Mesenchymal stem cell (in vitro differentiated cells and primary cell): ENCODE data around the gene TAF11.
A peak's percentile ranks its signal among the peaks of the same experiment; 100 is the strongest.

Experiments
- DNase-seq: peaks from one replicate; pipeline ENCODE4 v3.0.0-alpha.2; 2013
- H2AFZ ChIP-seq: one replicate; pipeline ENCODE4 v1.6.1; 2013; ENCODE audit warnings: low read depth, mild to moderate bottlenecking, control low read depth, inconsistent platforms, low read length, moderate library complexity
- H2AK5ac ChIP-seq: 2 replicates; pipeline ENCODE4 v1.6.1; 2013; ENCODE audit warnings: low read length, moderate library complexity, mild to moderate bottlenecking, inconsistent platforms; ENCODE audit not compliant: severe bottlenecking
- H2BK120ac ChIP-seq: one replicate; pipeline ENCODE4 v1.6.1; 2013; ENCODE audit warnings: low read depth, mild to moderate bottlenecking, inconsistent platforms, low read length, moderate library complexity
- H2BK12ac ChIP-seq, 2 experiments: one replicate each; pipeline ENCODE4 v1.6.1; 2013; ENCODE audit warnings: inconsistent platforms in 2 of 2, low read length in 2 of 2, mild to moderate bottlenecking in 2 of 2, moderate library complexity in 2 of 2, control low read depth in 1 of 2
- H2BK15ac ChIP-seq: one replicate; pipeline ENCODE4 v1.6.1; 2013; ENCODE audit warnings: mild to moderate bottlenecking, low read depth, inconsistent platforms; ENCODE audit not compliant: poor library complexity, severe bottlenecking
- H2BK5ac ChIP-seq: 2 replicates; pipeline ENCODE4 v1.6.1; 2013; ENCODE audit warnings: low read depth, mild to moderate bottlenecking, low read length, control low read depth, inconsistent platforms; ENCODE audit not compliant: poor library complexity, severe bottlenecking
- H3K14ac ChIP-seq, 2 experiments: one replicate each; pipeline ENCODE4 v1.6.1; 2013; ENCODE audit warnings: inconsistent platforms in 2 of 2, low read length in 2 of 2, control low read depth in 1 of 2, mild to moderate bottlenecking in 1 of 2, moderate library complexity in 1 of 2
- H3K18ac ChIP-seq, 2 experiments: one replicate each; pipeline ENCODE4 v1.6.1; 2013; ENCODE audit warnings: inconsistent platforms in 2 of 2, low read length in 2 of 2, control low read depth in 1 of 2, low read depth in 1 of 2, mild to moderate bottlenecking in 1 of 2
- H3K23ac ChIP-seq, 2 experiments: one replicate each; pipeline ENCODE4 v1.6.1; 2013; ENCODE audit warnings: inconsistent platforms in 2 of 2, low read length in 2 of 2, mild to moderate bottlenecking in 2 of 2, moderate library complexity in 2 of 2, control low read depth in 1 of 2
- H3K27ac ChIP-seq: 2 replicates; pipeline ENCODE4 v1.5.1; 2013; ENCODE audit warnings: mild to moderate bottlenecking, moderate library complexity, low read length, control low read depth, inconsistent platforms; ENCODE audit not compliant: poor library complexity, severe bottlenecking
- H3K27me3 ChIP-seq, 2 experiments: 2 replicates each; pipeline versions ENCODE4 v1.6.1 to v1.7.0; 2013; ENCODE audit warnings: low read length in 2 of 2, mild to moderate bottlenecking in 2 of 2, moderate library complexity in 2 of 2, control low read depth in 1 of 2, inconsistent platforms in 1 of 2; ENCODE audit not compliant: control insufficient read depth in 1 of 2, insufficient read depth in 1 of 2
- H3K36me3 ChIP-seq, 2 experiments: 2 replicates each; pipeline versions ENCODE4 v1.6.1 to v1.7.0; 2013; ENCODE audit warnings: low read length in 2 of 2, control low read depth in 1 of 2, inconsistent platforms in 1 of 2, low read depth in 1 of 2, mild to moderate bottlenecking in 1 of 2; ENCODE audit not compliant: insufficient read depth in 2 of 2, control insufficient read depth in 1 of 2
- H3K4ac ChIP-seq, 2 experiments: one replicate each; pipeline ENCODE4 v1.6.1; 2013; ENCODE audit warnings: inconsistent platforms in 2 of 2, low read length in 2 of 2, mild to moderate bottlenecking in 2 of 2, moderate library complexity in 2 of 2, control low read depth in 1 of 2, low read depth in 1 of 2
- H3K4me1 ChIP-seq: 2 replicates; pipeline ENCODE4 v1.6.1; 2013; ENCODE audit warnings: low read depth, low read length, control low read depth; ENCODE audit not compliant: control insufficient read depth, insufficient read depth
- H3K4me2 ChIP-seq: 2 replicates; pipeline ENCODE4 v1.6.1; 2013; ENCODE audit warnings: low read length, mild to moderate bottlenecking, inconsistent platforms; ENCODE audit not compliant: poor library complexity, severe bottlenecking
- H3K4me3 ChIP-seq, 2 experiments: 2 replicates each; pipeline versions ENCODE4 v1.5.1 to v1.7.0; 2013; ENCODE audit warnings: low read length in 2 of 2, mild to moderate bottlenecking in 2 of 2, control low read depth in 1 of 2, low read depth in 1 of 2; ENCODE audit not compliant: insufficient read depth in 1 of 2
- H3K79me1 ChIP-seq: replicated peaks from 2 replicates; pipeline ENCODE4 v1.6.1; 2013; ENCODE audit warnings: mild to moderate bottlenecking, control low read depth, low read length, inconsistent platforms; ENCODE audit not compliant: poor library complexity, severe bottlenecking
- H3K9ac ChIP-seq: 2 replicates; pipeline ENCODE4 v1.7.0; 2013; ENCODE audit warnings: mild to moderate bottlenecking, low read length, moderate library complexity
- H3K9me3 ChIP-seq: 2 replicates; pipeline ENCODE4 v1.7.0; 2013; ENCODE audit warnings: mild to moderate bottlenecking, low read length; ENCODE audit not compliant: control insufficient read depth
- H4K8ac ChIP-seq: one replicate; pipeline ENCODE4 v1.6.1; 2013; ENCODE audit warnings: inconsistent platforms, mild to moderate bottlenecking, low read length, moderate library complexity
- H4K91ac ChIP-seq: one replicate; pipeline ENCODE4 v1.6.1; 2013; ENCODE audit warnings: mild to moderate bottlenecking, low read length, inconsistent platforms
- WGBS: methylation state at CpG from one replicate; pipeline ENCODE4 v1.1.7; 2013; ENCODE audit warnings: mixed read lengths; 5-methylcytosine and 5-hydroxymethylcytosine counted together

Gene TAF11

GRCh38 chr6:34924831-34925625 is 37.2 kb upstream of the TAF11 start:
- H3K36me3 ChIP-seq = no peaks in the 10 kb centered on the region
- H3K79me1 ChIP-seq = peaks cover 38% of the 10 kb centered on the region
- 87% methylated on average over 4 of the region's 9 CpGs for WGBS
- H2AFZ ChIP-seq = no peak overlapping the region
- H3K23ac ChIP-seq = no peak overlapping the region
- H3K9me3 ChIP-seq = no peaks in the 10 kb centered on the region
- H3K4me2 ChIP-seq = no peak overlapping the region
- no peak overlapping the region for H2BK120ac ChIP-seq
- H3K4me1 ChIP-seq = peaks cover 12% of the 10 kb centered on the region
- H3K14ac ChIP-seq = no peak overlapping the region
- H3K4me3 ChIP-seq = no peak overlapping the region
- no peak overlapping the region for H3K4ac ChIP-seq
- H3K18ac ChIP-seq = no peak overlapping the region
- no peak overlapping the region for H2BK5ac ChIP-seq
- no peak overlapping the region for H4K91ac ChIP-seq
- H3K27ac ChIP-seq = peak overlapping the region; percentile 64
- no peak for DNase-seq
- no peak overlapping the region for H4K8ac ChIP-seq
- no peak overlapping the region for H2BK15ac ChIP-seq
- peak overlapping the region; percentile 32 for H2AK5ac ChIP-seq
- H3K9ac ChIP-seq = no peak overlapping the region
- no peak overlapping the region for H2BK12ac ChIP-seq
- no peaks in the 10 kb centered on the region for H3K27me3 ChIP-seq

GRCh38 chr6:34922177-34922663 is 34.4 kb upstream of the TAF11 start:
- Histone ChIP-seq H3K4me2 (no peak overlapping the region), H3K4me3 (no peak overlapping the region), H2AFZ (no peak overlapping the region), H3K14ac (no peak overlapping the region), H2BK120ac (no peak overlapping the region), H3K23ac (no peak overlapping the region), H3K9ac (no peak overlapping the region), H2AK5ac (no peak overlapping the region), H2BK15ac (no peak overlapping the region), H3K18ac (no peak overlapping the region), H3K79me1 (peaks cover 40% of the 10 kb centered on the region), H3K9me3 (no peaks in the 10 kb centered on the region), H3K27me3 (no peaks in the 10 kb centered on the region), H3K36me3 (no peaks in the 10 kb centered on the region), H3K27ac (no peak overlapping the region), H2BK12ac (no peak overlapping the region), H4K91ac (no peak overlapping the region), H3K4ac (no peak overlapping the region), H3K4me1 (peaks cover 12% of the 10 kb centered on the region), H4K8ac (no peak overlapping the region), H2BK5ac (no peak overlapping the region)
- WGBS = 25% methylated on average over 3 of the region's 3 CpGs
- DNase-seq = peak; percentile 83

GRCh38 chr6:34920097-34920496 is 32.3 kb upstream of the TAF11 start:
- no peak overlapping the region for H2BK120ac ChIP-seq
- no peak overlapping the region for H3K23ac ChIP-seq
- H3K14ac ChIP-seq = no peak overlapping the region
- no peak overlapping the region for H3K4me3 ChIP-seq
- peaks cover 46% of the 10 kb centered on the region for H3K79me1 ChIP-seq
- no peak overlapping the region for H2AFZ ChIP-seq
- H2BK15ac ChIP-seq = no peak overlapping the region
- peaks cover 5% of the 10 kb centered on the region for H3K4me1 ChIP-seq
- H3K36me3 ChIP-seq = no peaks in the 10 kb centered on the region
- H3K9ac ChIP-seq = no peak overlapping the region
- no peak overlapping the region for H4K91ac ChIP-seq
- no peak overlapping the region for H2BK5ac ChIP-seq
- no peaks in the 10 kb centered on the region for H3K27me3 ChIP-seq
- H3K4ac ChIP-seq = no peak overlapping the region
- WGBS = 86% methylated on average over 4 of the region's 4 CpGs
- DNase-seq = no peak
- H4K8ac ChIP-seq = no peak overlapping the region
- no peak overlapping the region for H3K27ac ChIP-seq
- H3K18ac ChIP-seq = no peak overlapping the region
- no peaks in the 10 kb centered on the region for H3K9me3 ChIP-seq
- no peak overlapping the region for H3K4me2 ChIP-seq
- H2AK5ac ChIP-seq = no peak overlapping the region
- no peak overlapping the region for H2BK12ac ChIP-seq

GRCh38 chr6:34919651-34920050 is 31.8 kb upstream of the TAF11 start:
- Histone ChIP-seq H3K27ac (peak overlapping the region; percentile 10), H4K8ac (no peak overlapping the region), H3K23ac (no peak overlapping the region), H3K4me1 (peaks cover 6% of the 10 kb centered on the region), H2BK12ac (no peak overlapping the region), H3K9ac (no peak overlapping the region), H3K4ac (no peak overlapping the region), H2AK5ac (no peak overlapping the region), H3K4me3 (no peak overlapping the region), H2BK15ac (no peak overlapping the region), H3K18ac (no peak overlapping the region), H3K14ac (no peak overlapping the region), H2BK5ac (no peak overlapping the region), H3K36me3 (no peaks in the 10 kb centered on the region), H4K91ac (no peak overlapping the region), H2AFZ (no peak overlapping the region), H3K79me1 (peaks cover 49% of the 10 kb centered on the region), H3K27me3 (no peaks in the 10 kb centered on the region), H2BK120ac (no peak overlapping the region), H3K9me3 (no peaks in the 10 kb centered on the region), H3K4me2 (no peak overlapping the region)
- peak; percentile 31 for DNase-seq
- WGBS = 92% methylated on average over 1 of the region's 1 CpG
